Pancreas (tissue), 10 donors: ENCODE measurements around the gene IDUA. TPM values are rescaled to one million over a fixed set of nuclear protein-coding genes. Genes with fewer than 3 reads are reported as not detected.

Experiments
- ATAC-seq, 4 donors: fragments of 200-7000 bp; cut with Tn5 transposase; one replicate each; pipeline versions ENCODE4 v1.8.0 to v1.9.1; 2020; ENCODE audit warnings: mild to moderate bottlenecking in 4 of 4, moderate library complexity in 4 of 4
- DNase-seq, 6 donors: peaks; one replicate each; pipeline ENCODE4 v3.0.0-alpha.2; 2020
- FAIRE-seq: peaks from 2 replicates; lab custom pipeline; 2012; peaks lifted over from hg19 to GRCh38; lab: Jason Lieb, UNC
- H3K27ac ChIP-seq, 4 donors: fragments of 200-600 bp; sonication (generic); 1 replicate in 3 of 4; 2 replicates in 1 of 4; pipeline versions ENCODE4 v1.5.0 to v1.8.0; 2020
- H3K27me3 ChIP-seq, 4 donors: fragments of 200-600 bp; one replicate each; pipeline ENCODE4 v1.8.0; 2021
- H3K36me3 ChIP-seq, 3 donors: fragments of 200-600 bp; sonication (generic) in 1 of 3; one replicate each; pipeline versions ENCODE4 v1.5.0 to v1.8.0; 2020 to 2021
- H3K4me1 ChIP-seq, 3 donors: fragments of 200-600 bp; one replicate each; pipeline ENCODE4 v1.8.0; 2021
- H3K4me3 ChIP-seq, 4 donors: fragments of 200-600 bp; sonication (generic) in 2 of 4; one replicate each; pipeline versions ENCODE4 v1.5.0 to v1.8.0; 2020 to 2021
- H3K9me3 ChIP-seq, 4 donors: fragments of 200-600 bp; one replicate each; pipeline ENCODE4 v1.8.0; 2021
- CTCF ChIP-seq, 4 donors: fragments of 200-600 bp; sonication (generic) in 3 of 4; IDR thresholded peaks; one replicate each; pipeline versions ENCODE4 v1.5.0 to v1.8.0; 2021; ENCODE audit warnings: antibody characterized with exemption in 4 of 4
- WGBS, 2 donors: extraction: QIAGEN DNeasy Blood & Tissue Kit; methylation state at CpG; one replicate each; pipeline ENCODE4 v1.1.7; 2013; 5-methylcytosine and 5-hydroxymethylcytosine counted together
- intact Hi-C, 3 donors: fragments of 100-400 bp; cut with DNase I; formaldehyde crosslinking; loops; one replicate each; pipeline versions ENCODE4 v1.11.1 to v1.14.2; 2022
- polyA plus RNA-seq, 2 donors: library from polyadenylated mRNA; stranded (reverse); fragments of 200-250 nt; gene quantifications; one replicate each; pipeline ENCODE4 v1.2.3, GENCODE V29; 2013
- total RNA-seq, 6 donors: library from RNA; stranded (reverse); fragmentation: NEBNext Ultra II Directional in 4 of 6; extraction: Animal tissue kit (Norgen Biotek cat#: 25700) in 4 of 6; gene quantifications; one replicate each; pipeline versions ENCODE4 v1.2.1 to v1.2.4, GENCODE V29; 2021 to 2023
- donor health status: healthy with polysubstance abuse.
- donor health status: DM: no; HTN: no; CAD: no; lungs with moderate emphysema.
- donor health status: DM: no; HTN: no; CAD: no.
- donor health status: control.
- donor health status: control.
- donor health status: Bipolar disorder and iron deficiency.
- donor health status: DM: yes; HTN: yes; CAD: no.
- donor health status: DM: no; HTN: no; CAD: no.
- donor health status: DM: no; HTN: no; CAD: no.
- donor health status: DM: yes; HTN: yes; CAD: no.

Gene IDUA
- total and polyA plus RNA-seq, 8 donors, result 17.6 to 56.9 (median 23.3) TPM

GRCh38 chr4:958696-959337, 28.0 kb upstream of the IDUA start:
- no peak overlapping the region for H3K27ac ChIP-seq
- no peak overlapping the region for H3K4me3 ChIP-seq
- H3K9me3 ChIP-seq, result no peaks in the 10 kb centered on the region
- H3K27me3 ChIP-seq, result no peaks in the 10 kb centered on the region
- no peaks in the 10 kb centered on the region for H3K4me1 ChIP-seq
- ATAC-seq (no peak), DNase-seq (peak in 2 of 6 donors; percentile 1 to 35), FAIRE-seq (no peak)
- WGBS, 2 donors, result 82% methylated on average over 16 to 17 of the region's 17 CpGs
- no peaks in the 10 kb centered on the region for H3K36me3 ChIP-seq
- no peak for TF ChIP-seq CTCF (IDR thresholded peaks at IDR 0.05)
- intact Hi-C loops, result no loop called here

- Histone ChIP-seq H3K27ac (no peak overlapping the region), H3K36me3 (no peaks in the 10 kb centered on the region), H3K9me3 (no peaks in the 10 kb centered on the region), H3K4me3 (no peak overlapping the region), H3K27me3 (no peaks in the 10 kb centered on the region), H3K4me1 (no peaks in the 10 kb centered on the region)
- ATAC-seq, result no peak
- intact Hi-C loops, result no loop called here
- DNase-seq, result peak in 3 of 6 donors; percentile 2 to 44 (median 13)
- FAIRE-seq, result no peak
- 86 to 89% methylated on average over 23 to 24 of the region's 24 CpGs for WGBS, 2 donors
- no peak for TF ChIP-seq CTCF (IDR thresholded peaks at IDR 0.05)
Observed at GRCh38 chr4:959338-960139, 27.3 kb upstream of the IDUA start.

DNA sequence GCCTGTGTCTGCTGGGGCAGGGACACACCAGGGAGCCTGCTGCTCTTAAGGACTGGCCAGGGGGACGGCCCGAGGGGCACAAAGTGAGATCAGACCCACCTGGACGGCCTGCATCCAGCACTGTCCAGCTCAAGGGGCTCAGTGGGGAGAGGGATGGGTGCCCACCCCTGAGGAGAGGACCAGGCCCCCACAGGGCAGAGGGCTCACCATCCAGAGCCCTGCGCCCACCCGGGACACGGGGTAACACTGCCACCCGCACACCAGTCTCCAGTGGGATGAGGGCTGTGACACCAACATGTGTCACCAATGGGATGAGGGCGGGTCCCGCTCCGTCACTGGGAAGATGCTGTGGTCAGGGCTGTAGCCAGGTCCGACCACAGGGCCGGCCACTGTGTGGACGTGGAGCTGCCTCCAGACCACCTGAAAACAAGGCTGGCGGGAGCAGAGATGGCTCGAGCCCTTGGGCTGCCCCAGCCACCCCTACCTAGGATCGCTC, 26.7 kb upstream of the IDUA start:
- no peak for TF ChIP-seq CTCF (IDR thresholded peaks at IDR 0.05)
- WGBS, 2 donors, result 87 to 90% methylated on average over 15 to 16 of the region's 16 CpGs
- Histone ChIP-seq H3K9me3 (no peaks in the 10 kb centered on the region), H3K27ac (no peak overlapping the region), H3K4me1 (no peaks in the 10 kb centered on the region), H3K4me3 (no peak overlapping the region), H3K36me3 (no peaks in the 10 kb centered on the region), H3K27me3 (no peaks in the 10 kb centered on the region)
- peak in 1 of 4 donors; percentile 6 for ATAC-seq
- DNase-seq, result peak in 2 of 6 donors; percentile 52 to 75
- intact Hi-C loops, result no loop called here
- no peak for FAIRE-seq

GRCh38 chr4:960636-961350, 26.1 kb upstream of the IDUA start:
- Histone ChIP-seq H3K36me3 (no peaks in the 10 kb centered on the region), H3K4me1 (no peaks in the 10 kb centered on the region), H3K4me3 (no peak overlapping the region), H3K27me3 (no peaks in the 10 kb centered on the region), H3K27ac (no peak overlapping the region), H3K9me3 (no peaks in the 10 kb centered on the region)
- ATAC-seq (no peak), FAIRE-seq (no peak), DNase-seq (peak in 2 of 6 donors; percentile 12 to 73)
- no peak for TF ChIP-seq CTCF (IDR thresholded peaks at IDR 0.05)
- intact Hi-C loops, result no loop called here
- WGBS, 2 donors, result 89 to 93% methylated on average over 31 to 35 of the region's 35 CpGs
